ENCODE data around the gene SLC25A47.

DNA sequence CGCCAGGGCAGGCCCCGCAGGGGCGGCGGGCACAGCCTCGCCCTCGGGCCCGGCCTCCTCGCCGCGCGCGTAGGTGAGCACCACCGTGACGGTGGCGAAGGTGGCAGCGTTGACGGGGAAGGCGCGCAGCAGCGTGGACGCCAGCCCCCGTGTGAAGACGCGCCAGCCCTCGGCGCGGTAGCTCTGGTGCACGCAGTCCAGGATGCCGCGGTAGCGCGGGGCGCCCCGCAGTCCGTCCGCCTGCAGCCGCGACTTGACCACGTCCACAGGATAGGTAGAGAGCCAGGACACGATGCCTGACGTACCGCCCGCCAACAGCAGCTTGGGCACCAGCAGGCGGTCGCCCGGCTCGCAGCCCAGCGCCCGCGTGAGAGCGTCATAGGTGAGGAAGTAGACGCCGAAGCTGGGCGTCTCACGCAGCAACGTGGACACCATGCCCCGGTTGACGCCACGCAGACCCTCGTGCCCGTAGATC lies 30.8 kb upstream of the SLC25A47 start:
- TF ChIP-seq, protein P1, sequence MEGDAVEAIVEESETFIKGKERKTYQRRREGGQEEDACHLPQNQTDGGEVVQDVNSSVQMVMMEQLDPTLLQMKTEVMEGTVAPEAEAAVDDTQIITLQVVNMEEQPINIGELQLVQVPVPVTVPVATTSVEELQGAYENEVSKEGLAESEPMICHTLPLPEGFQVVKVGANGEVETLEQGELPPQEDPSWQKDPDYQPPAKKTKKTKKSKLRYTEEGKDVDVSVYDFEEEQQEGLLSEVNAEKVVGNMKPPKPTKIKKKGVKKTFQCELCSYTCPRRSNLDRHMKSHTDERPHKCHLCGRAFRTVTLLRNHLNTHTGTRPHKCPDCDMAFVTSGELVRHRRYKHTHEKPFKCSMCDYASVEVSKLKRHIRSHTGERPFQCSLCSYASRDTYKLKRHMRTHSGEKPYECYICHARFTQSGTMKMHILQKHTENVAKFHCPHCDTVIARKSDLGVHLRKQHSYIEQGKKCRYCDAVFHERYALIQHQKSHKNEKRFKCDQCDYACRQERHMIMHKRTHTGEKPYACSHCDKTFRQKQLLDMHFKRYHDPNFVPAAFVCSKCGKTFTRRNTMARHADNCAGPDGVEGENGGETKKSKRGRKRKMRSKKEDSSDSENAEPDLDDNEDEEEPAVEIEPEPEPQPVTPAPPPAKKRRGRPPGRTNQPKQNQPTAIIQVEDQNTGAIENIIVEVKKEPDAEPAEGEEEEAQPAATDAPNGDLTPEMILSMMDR (IDR thresholded peaks at IDR 0.05): no peak
- TF ChIP-seq TCF7L2 (IDR thresholded peaks at IDR 0.05; ENCODE audit: low read depth, low read length) (no peak), SIN3A (IDR thresholded peaks at IDR 0.05; ENCODE audit: borderline replicate concordance, insufficient read depth, low read depth, low read length) (no peak), POLR2AphosphoS5 (IDR thresholded peaks at IDR 0.05; ENCODE audit: low read depth, low read length) (no peak)
- TF ChIP-seq, protein P2, sequence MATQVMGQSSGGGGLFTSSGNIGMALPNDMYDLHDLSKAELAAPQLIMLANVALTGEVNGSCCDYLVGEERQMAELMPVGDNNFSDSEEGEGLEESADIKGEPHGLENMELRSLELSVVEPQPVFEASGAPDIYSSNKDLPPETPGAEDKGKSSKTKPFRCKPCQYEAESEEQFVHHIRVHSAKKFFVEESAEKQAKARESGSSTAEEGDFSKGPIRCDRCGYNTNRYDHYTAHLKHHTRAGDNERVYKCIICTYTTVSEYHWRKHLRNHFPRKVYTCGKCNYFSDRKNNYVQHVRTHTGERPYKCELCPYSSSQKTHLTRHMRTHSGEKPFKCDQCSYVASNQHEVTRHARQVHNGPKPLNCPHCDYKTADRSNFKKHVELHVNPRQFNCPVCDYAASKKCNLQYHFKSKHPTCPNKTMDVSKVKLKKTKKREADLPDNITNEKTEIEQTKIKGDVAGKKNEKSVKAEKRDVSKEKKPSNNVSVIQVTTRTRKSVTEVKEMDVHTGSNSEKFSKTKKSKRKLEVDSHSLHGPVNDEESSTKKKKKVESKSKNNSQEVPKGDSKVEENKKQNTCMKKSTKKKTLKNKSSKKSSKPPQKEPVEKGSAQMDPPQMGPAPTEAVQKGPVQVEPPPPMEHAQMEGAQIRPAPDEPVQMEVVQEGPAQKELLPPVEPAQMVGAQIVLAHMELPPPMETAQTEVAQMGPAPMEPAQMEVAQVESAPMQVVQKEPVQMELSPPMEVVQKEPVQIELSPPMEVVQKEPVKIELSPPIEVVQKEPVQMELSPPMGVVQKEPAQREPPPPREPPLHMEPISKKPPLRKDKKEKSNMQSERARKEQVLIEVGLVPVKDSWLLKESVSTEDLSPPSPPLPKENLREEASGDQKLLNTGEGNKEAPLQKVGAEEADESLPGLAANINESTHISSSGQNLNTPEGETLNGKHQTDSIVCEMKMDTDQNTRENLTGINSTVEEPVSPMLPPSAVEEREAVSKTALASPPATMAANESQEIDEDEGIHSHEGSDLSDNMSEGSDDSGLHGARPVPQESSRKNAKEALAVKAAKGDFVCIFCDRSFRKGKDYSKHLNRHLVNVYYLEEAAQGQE (IDR thresholded peaks at IDR 0.05; ENCODE audit: insufficient read depth in 1 of 2, low read depth in 2 of 2, low read length in 1 of 2): no peak
